ENCODE results near the gene KRT36.

Gene KRT36

GRCh38 chr17:41439375-41439774 lies 50.3 kb downstream of the KRT36 start:
- DNase-seq (ENCODE audit: low read depth in 2 of 2), result no peak

DNA sequence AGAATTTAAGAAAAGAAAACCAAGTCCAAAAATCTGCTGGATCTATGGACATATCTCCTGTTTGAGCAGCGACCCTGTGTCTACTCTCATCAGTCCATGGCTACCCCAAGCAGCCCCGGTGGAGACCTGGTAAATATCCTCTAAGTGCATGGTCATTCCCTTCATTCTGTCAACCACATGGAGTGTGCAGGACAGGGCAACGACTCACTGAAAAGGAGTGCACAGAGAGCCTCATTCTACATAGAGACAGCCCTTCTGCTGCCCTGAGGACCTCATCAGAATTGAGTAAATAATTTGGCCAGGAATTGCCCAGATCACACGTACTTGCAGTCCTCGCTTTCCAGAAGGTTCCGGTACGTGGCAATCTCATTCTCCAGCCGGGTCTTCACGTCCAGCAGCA lies 51.9 kb downstream of the KRT36 start:
- no peak for DNase-seq (ENCODE audit: low read depth in 2 of 2)

GRCh38 chr17:41437254-41437653 lies 52.5 kb downstream of the KRT36 start:
- no peak for DNase-seq (ENCODE audit: low read depth in 2 of 2)

Measured in stimulated activated CD8-positive, alpha-beta memory T cell treated with anti-CD3 and anti-CD28 coated beads, Interleukin-7, amount 100 ng/mL, for 1 hour (primary cell).